GM11168 (cell line): ENCODE results near the gene KRTAP10-7.
"Not testable (repeated sequence)": the region's sequence is repeated elsewhere in the genome, so short reads cannot be mapped to it uniquely, and the experiment has no call there.

ENCODE experiments used
- in situ Hi-C: fragments of 300-500 bp; cut with MboI; formaldehyde crosslinking; loops from one replicate; pipeline ENCODE4 v1.12.0; 2022; ENCODE audit warnings: low sequenced_read_pairs; ENCODE audit not compliant: unreplicated experiment

KRTAP10-7 gene

DNA sequence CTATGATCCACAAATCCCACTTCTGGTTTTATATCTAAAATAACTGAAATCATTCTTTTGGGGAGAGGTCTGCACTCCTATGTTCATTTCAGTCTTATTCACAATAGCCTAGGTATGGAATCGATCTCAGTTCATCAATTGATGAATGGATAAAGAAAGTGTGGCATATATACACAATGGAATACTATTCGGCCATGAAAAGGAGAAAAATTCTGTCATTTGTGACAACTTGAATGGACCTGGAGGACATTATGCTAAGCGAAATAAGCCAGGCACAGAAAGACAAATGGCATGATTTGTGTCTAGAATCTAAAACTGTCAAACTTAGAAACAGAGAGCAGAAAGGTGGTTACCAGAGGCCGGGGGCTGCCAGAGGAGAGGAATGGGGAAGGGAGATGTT, 6.1 kb downstream of the KRTAP10-7 start:
- in situ Hi-C loops, result no loop called here

DNA sequence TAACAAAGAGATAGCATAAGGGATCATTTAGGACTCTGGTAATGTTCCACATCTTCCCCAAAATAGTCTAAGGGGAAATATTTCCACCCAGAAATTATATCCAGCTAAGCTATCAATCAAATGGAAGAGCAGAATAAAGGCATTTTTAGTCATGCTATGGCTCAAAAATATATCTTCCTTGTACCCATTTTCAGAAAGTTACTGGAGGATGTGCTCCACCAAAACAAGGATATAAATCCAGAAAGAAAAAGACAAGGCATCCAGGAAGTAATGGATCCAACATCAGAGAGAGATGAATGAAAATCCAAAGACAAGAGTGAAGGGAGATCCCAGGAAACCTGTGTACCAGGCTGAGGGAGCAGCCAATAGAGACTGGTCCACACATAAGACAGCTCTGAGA, 8.8 kb downstream of the KRTAP10-7 start:
- in situ Hi-C loops, result no loop called here

DNA sequence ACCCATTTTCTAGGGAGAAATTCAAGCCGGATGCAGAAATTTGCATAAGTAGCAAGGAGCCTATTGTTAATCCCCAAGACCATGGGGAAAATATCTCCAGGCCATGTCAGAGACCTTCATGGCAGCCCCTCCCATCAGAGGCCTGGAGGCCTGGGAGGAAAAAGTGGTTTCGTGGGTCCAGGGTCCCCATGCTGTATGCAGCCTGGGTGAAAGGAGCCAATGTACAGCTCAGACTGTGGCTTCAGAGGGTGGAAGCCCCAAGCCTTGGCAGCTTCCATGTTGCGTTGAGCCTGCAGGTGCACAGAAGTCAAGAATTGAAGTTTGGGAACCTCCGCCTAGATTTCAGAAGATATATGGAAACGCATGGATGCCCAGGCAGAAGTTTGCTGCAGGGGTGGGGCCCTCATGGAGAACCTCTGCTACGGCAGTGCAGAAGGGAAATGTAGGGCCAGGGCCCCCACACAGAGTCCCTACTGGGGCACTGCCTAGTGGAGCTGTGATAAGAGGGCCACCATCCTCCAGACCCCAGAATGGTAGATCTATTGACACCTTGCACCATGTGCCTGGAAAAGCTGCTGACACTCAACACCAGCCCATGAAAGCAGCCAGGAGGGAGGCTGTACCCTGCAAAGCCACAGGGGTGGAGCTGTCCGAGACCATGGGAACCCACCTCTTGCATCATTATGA, 9.9 kb downstream of the KRTAP10-7 start:
- in situ Hi-C loops, result not testable (repeated sequence)

DNA sequence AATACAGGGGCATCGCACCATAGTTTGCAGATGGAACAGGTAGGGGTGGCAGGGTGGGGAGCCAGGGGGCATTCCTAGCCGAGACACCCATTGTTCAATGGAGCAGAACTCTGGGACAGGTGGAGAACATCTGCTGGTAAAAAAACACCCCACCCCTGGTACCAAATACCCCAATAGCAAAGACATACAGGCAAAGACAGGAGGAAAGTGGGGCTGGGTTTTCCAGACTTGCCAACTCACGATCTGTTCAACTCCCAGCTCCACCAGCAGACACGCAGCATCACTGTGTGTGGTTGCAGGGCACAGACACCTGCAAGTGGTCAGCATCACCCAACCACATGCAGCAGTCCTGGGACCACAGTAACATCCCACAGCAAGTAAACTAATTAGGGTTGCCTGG, 11.2 kb downstream of the KRTAP10-7 start:
- in situ Hi-C loops, result no loop called here

DNA sequence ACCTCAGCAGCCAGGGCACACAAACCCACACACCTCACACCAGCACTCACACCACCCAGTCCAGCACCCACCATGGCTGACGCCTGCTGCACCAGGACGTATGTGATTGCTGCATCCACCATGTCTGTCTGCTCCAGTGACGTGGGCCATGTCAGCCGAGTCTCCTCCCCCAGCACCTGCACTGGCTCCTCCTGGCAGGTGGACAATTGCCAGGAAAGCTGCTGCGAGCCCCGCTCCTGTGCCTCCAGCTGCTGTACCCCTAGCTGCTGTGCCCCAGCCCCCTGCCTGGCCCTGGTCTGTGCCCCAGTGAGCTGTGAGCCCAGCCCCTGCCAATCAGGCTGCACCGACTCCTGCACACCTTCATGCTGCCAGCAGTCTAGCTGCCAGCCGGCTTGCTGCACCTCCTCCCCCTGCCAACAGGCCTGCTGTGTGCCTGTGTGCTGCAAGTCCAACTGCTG, 11.7 kb downstream of the KRTAP10-7 start, which contains the start of gene KRTAP10-8:
KRTAP10-8 (plus strand) TSS at position 51 of the 458 bp plus-strand sequence; CDS start at position 73, 22 bp downstream.
- in situ Hi-C loops, result no loop called here

DNA sequence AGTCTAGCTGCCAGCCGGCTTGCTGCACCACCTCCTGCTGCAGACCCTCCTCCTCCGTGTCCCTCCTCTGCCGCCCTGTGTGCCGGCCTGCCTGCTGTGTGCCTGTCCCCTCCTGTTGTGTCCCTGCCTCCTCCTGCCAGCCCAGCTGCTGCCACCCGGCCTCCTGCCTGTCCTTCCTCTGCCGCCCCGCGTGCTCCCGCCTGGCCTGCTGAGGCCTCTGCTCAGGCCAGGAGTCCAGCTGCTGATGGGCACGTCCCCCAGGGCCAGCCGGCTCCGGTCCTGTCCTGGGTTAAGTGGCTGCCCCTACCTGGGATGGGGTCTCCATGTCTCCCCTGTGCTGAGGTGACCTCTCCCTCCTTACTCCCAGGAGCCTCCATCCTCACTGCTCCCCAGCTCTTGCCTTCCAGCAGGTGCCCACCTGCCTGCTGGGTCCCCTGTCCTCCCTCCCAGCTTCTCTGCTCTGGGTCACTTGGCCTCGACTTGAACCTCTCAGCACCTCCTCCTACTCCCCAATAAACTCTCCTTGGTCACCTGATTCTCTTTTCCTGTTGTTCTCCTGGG, 12.4 kb downstream of the KRTAP10-7 start:
- in situ Hi-C loops, result no loop called here

DNA sequence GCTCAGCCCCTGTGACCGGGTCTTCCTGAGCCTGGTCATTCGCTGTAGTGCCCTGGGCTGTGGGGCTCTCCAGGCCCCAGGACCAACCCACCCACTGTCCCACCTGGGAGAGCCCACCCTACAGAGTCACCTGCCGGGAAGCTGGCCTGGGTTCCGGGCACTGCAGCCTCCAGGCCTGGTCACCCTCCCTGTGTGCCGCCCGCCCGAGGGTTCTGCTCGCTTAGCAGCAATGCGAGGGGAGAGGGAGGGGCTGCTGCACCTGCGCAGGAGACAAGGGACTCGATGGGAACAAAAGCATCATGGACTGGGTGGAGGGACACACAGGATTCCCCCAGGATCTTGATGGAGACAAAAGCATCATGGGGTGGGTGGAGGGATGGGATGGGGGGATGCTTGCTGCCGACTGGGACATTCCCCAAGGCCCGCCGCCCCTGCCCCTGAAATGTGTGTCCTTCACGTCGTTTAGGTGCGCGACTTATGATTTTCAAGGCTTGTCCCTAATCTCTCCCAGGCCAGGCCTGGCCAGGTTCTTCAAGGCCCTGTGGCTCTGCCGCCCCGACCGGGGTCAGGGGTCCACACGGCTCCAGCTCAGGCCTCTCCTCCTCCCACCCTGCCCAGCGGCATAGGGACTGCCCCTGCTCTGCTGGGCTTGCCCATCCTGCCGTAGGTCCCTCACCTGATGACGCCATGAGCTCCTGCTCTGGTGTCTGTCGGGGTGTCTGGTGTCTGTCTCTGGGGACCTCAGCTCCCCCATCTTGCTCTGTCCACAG, 13.2 kb downstream of the KRTAP10-7 start:
- in situ Hi-C loops, result no loop called here

DNA sequence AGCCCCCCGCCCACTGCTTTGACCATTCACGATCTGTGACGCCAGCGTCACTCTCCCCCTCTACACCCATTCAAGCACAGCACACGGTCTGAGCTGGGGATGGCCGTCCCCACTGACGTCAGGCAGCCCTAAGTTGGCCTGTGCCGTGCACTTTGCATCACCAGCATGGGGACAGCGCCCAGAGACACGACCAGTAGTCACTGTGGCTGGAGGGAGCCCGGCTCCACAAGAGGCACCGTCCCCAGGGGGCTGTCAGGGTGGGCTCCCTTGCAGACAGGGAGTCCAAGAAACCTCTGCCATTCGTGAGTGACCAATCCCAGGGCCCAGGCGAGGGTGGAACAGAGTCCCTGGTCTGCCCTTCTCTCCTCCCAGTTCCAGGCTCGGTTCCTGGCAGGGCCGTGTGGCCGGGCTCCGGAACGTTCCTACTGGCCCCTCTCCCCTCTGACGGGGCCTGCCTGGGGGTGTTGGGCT, 13.8 kb downstream of the KRTAP10-7 start:
- in situ Hi-C loops, result no loop called here

DNA sequence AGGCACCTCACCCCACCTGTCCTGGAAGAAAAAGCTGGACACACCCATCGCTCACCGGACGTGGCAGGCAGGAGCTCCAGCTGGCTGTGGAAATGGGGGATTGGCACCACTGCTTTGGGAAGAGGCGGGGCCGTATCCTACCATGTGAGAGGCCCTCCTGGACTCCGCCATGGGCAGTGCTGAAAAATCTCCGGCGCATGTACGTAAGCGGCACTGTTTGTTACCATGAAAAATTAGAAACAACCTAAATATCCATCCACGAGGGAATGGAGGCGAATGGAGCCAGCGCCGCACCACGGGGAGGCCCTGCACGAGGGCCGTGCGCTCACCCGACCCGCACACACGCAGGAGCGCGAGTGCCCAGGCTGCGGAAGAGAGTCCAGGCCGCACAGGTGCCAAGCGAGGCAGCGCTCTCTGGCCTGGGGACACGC, 14.6 kb downstream of the KRTAP10-7 start:
- in situ Hi-C loops, result no loop called here

DNA sequence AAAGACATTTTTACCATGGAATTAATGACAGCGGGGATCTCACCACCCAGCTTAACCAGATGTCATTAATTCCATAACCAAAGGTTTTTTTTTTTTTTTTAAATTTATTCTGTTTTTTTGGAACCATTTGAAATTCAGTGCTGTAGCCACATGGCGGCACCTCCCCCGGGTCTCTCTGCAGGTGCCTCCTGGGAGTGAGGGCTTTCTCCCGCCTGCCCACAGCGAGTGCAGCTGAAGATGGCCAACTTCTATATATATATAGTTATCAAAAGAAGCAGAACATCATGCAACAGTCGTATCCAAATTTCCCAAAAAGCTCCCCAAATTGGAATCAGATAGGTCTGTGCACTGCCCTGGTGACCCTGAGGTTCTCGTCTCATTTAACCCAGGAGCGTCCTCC, 15.1 kb downstream of the KRTAP10-7 start:
- in situ Hi-C loops, result no loop called here

DNA sequence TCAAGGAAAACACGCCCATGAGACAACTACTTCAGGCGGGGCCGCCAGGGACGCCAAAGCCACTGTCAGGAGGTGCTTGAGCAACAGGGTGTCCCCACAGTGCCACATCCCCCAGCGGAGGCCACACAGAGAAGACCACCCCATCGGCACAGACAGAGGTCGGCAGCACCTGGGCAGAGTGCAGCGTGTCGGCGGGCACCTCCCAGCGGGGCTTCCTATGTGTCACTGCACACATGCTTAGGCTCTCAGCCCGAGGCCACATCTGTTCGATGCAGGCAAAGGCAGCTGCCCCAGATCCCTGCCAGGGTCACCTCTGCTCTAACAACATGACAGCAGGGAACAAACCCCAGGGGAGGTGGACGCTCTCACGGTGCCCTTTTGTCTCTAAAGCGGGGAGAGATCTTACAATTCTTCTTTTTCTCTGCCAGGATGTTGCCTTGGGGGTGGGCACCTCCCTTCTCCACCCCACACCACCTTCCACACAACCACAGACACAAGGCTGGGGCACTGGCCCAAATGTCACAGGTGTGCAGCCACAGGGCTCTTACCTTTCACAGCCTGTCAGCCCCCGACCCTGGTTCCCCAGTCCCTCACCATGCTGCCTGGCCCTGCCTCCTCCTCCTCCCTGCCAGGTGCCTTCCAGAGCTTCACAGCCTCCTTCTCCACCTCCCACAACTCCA, 15.7 kb downstream of the KRTAP10-7 start:
- in situ Hi-C loops, result no loop called here

DNA sequence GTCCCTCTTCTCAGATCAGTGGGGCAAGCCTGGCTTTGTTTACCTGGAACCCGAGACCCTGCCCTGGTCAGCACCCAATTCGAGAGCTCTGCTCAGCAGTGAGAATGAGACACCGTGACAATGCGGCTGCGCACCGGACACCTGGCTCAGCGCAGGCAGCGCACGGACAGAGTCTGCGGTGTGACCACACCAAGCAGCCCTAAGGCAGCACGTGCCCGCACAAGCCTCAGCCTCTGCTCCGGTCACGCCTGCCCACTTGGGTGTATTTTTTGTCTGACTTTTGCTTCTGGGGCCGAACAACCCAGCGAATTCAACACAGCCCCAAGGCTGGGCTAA, 16.2 kb downstream of the KRTAP10-7 start:
- in situ Hi-C loops, result no loop called here

DNA sequence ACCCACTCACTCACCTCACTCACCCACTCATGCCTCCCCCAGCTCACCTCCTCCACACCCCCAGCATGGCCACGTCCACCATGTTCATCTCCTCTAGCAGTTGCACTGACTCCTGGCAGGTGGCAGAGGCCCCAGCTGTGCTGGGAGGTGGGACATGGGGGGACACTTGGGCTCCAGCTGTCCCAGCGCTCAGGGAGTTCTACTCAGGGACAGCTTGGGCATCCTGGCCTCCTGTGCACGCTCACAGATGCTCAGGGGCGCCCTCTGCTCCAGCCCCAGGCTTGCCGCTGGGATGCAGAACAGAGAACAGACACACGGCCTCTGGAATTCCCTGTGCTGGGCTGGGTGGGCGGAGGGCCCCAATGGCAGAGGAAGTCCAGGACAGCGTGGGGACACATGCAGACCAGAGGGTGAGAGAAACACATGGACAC, 16.7 kb downstream of the KRTAP10-7 start:
- in situ Hi-C loops, result no loop called here

DNA sequence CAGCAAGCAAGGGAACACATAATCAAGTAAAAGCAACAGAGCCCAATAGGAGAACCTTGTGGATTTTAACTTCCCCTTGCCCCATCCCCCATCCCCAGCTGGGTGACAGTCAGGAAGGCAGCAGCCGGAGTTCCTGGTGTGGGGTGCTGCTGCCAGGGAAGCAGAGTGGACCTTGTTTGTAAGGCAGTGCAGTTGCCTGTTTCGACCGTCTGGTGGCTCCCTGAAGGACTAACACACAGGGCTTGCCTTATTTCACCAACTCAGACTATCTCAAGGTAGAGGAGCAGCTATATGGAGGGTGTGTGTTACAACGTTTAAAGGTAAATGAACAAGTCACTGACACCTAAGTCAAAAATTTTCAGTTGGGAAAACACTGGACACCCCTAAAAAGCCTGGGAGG, 18.1 kb downstream of the KRTAP10-7 start:
- in situ Hi-C loops, result no loop called here

DNA sequence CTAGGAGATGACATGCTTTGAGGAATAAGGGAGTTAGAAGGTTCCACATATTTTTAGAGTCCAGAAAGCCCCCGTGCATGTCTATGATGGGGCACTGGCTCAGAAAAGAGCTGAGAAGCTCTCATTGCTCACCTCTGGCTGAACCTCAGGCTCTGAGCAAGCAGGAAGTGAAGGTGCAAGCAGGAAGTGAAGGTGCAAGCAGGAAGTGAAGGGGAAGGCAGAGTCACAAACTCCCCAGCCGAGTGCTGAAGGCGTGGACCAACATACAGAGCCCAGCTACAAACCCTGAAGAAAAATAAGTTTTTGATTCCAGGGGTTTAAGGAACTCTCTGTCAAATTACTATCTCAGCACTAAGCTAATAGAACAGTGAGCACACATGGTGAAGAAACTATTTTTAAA, 18.5 kb downstream of the KRTAP10-7 start:
- in situ Hi-C loops, result no loop called here

DNA sequence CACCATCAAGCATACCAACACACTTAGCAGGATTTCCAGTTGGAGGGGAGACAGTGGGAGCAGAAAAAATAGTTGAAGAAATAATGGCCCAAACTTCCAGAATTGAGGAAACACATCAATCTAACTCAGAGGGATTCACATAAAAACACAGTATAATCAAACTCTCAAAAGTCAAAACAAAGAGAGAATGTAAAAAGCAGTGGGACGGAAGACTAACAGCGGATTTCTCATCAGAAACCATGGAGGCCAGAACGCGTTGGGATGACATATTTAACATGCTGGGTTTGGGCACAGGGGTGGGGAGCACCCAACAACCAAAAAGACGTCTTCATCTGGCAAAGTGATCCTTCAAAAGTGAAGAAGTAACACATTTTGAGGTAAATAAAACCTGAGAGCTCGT, 19.5 kb downstream of the KRTAP10-7 start:
- in situ Hi-C loops, result no loop called here

DNA sequence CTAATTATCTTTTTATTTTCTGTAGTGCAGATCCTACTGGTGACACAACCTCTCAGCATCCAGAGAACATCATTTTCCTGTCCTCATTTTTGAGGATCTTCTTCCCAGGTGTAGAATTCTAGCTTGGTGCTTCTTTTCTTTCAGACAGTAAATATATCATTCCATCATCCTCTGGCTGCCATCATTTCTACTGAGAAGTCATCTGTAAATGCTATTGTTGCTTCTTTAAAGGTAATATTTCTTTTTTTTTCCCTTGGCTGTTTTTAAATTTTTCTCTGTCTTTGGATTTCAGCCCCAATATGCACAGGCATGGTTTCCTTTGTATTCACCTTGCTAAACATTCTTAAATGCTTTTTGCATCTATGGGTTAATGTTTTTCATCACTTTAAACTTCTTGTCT, 23.2 kb downstream of the KRTAP10-7 start:
- in situ Hi-C loops, result no loop called here

DNA sequence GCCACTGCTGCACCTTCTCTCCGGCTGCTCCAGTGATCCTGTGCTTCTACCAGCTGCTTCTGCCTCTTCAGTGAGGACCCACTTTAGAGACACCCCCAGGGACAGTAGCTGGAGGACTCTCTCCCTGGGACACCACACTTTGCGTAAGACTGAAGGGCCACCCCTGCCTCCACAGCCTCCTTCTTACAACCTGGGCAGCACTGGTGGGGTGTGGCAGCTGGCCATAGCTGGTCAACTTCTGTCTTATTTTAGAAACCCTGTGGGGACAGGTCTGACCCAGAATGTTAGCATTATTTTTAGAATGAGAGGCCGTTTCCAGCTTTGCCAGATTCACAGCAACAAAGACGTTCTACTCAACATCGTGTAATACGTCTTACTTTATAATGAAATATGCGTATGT, 25.4 kb downstream of the KRTAP10-7 start:
- in situ Hi-C loops, result loop anchor here (5.0 kb wide), 1 partner anchor 73 kb away; the partner anchor contains the start of gene KRTAP10-2

DNA sequence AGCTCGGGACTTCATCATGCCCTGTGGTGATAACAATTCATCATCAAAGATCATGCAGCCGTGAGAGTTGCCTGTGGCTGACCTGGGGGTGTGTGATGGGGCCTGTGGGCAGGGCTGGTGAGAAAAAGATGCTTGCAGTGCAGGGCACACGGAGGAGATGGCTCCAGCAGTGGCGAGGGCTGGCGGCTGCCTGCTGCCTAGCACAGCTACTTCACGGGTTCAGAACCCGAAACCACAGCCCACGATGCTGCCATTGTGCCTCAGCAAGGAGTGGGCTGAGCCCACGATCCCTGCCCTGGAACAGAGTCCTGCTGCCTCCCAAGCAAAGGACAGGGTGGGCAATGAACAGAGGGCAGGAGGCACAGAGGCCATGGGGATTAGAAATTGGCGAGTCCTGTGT, 25.9 kb downstream of the KRTAP10-7 start:
- in situ Hi-C loops, result loop anchor here (5.0 kb wide), 1 partner anchor 74 kb away; the partner anchor contains the start of gene KRTAP10-2

DNA sequence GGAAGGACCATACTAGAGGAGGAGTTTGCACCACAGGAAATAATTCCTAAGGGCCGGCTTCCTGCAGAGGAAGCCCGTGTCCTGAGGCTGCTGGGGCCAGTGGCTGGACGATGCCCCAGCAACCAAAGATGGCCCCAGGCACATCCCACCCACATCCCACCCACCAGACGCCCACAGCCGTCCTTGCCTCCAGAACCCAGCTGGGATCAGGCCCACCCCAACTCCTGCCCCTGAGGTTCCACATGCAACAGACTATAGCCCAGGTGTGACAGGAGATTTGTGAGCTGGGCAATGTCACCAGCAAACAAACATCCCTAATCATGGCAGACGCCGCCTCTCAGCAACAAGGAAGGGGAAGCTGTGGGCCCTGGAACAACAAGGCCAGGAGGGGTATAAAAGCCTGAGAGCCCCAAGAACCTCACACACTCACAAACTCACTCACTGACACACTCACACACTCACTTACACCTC, 26.3 kb downstream of the KRTAP10-7 start, which contains the start of gene KRTAP10-9:
KRTAP10-9 (plus strand) TSS at position 421 of the 471 bp plus-strand sequence. CDS start 79 bp downstream, outside the sequence.
- in situ Hi-C loops, result loop anchor here (5.0 kb wide), 1 partner anchor 74 kb away; the partner anchor contains the start of gene KRTAP10-2
